Liver (tissue), 9 donors: ENCODE results near the gene RALGAPA2. TPM values are rescaled to one million over a fixed set of nuclear protein-coding genes. Genes with fewer than 3 reads are reported as not detected.

Source experiments
- DNase-seq: peaks from one replicate; pipeline ENCODE4 v3.0.0-alpha.2; 2017; ENCODE audit warnings: low spot score
- H3K27ac ChIP-seq, 2 donors: one replicate each; pipeline ENCODE4 v1.7.0; 2013; ENCODE audit warnings: inconsistent platforms in 2 of 2, low read length in 2 of 2, control low read depth in 1 of 2, low read depth in 1 of 2, mild to moderate bottlenecking in 1 of 2
- H3K27me3 ChIP-seq, 4 donors: one replicate each; pipeline versions ENCODE4 v1.6.1 to v1.7.0; 2013; ENCODE audit warnings: low read length in 3 of 4, inconsistent platforms in 1 of 4, mild to moderate bottlenecking in 1 of 4, moderate library complexity in 1 of 4; ENCODE audit not compliant: control insufficient read depth in 4 of 4, insufficient read depth in 4 of 4
- H3K36me3 ChIP-seq, 4 donors: one replicate each; pipeline versions ENCODE4 v1.6.1 to v1.7.0; 2013; ENCODE audit warnings: low read length in 3 of 4, mild to moderate bottlenecking in 3 of 4, low read depth in 1 of 4, moderate library complexity in 1 of 4; ENCODE audit not compliant: control insufficient read depth in 4 of 4, insufficient read depth in 3 of 4
- H3K4me1 ChIP-seq, 4 donors: one replicate each; pipeline versions ENCODE4 v1.6.1 to v1.7.0; 2013; ENCODE audit warnings: low read length in 3 of 4, mild to moderate bottlenecking in 3 of 4, moderate library complexity in 1 of 4; ENCODE audit not compliant: control insufficient read depth in 4 of 4, insufficient read depth in 4 of 4
- H3K4me3 ChIP-seq, 3 donors: one replicate each; pipeline versions ENCODE4 v1.6.1 to v1.7.0; 2013; ENCODE audit warnings: low read length in 3 of 3, control low read depth in 1 of 3, low read depth in 1 of 3, mild to moderate bottlenecking in 1 of 3
- H3K9ac ChIP-seq, 2 donors: one replicate each; pipeline ENCODE4 v1.7.0; 2013; ENCODE audit warnings: low read length in 2 of 2, mild to moderate bottlenecking in 2 of 2, moderate library complexity in 2 of 2, control low read depth in 1 of 2, low read depth in 1 of 2
- H3K9me3 ChIP-seq, 4 donors: one replicate each; pipeline versions ENCODE4 v1.6.1 to v1.7.0; 2013; ENCODE audit warnings: low read length in 3 of 4; ENCODE audit not compliant: control insufficient read depth in 4 of 4
- EGR1 ChIP-seq, 2 donors: IDR thresholded peaks; 2 replicates each; pipeline ENCODE4 v1.6.1; 2016 to 2018; ENCODE audit warnings: antibody characterized with exemption in 2 of 2, low read depth in 2 of 2
- FOXA1 ChIP-seq: IDR thresholded peaks from 2 replicates; pipeline ENCODE4 v1.6.1; 2016; ENCODE audit warnings: antibody characterized with exemption
- FOXA2 ChIP-seq: IDR thresholded peaks from 2 replicates; pipeline ENCODE4 v1.6.1; 2016; ENCODE audit warnings: antibody characterized with exemption
- HNF4G ChIP-seq: IDR thresholded peaks from 2 replicates; pipeline ENCODE4 v1.6.1; 2016; ENCODE audit warnings: antibody characterized with exemption
- JUND ChIP-seq, 2 donors: IDR thresholded peaks; 2 replicates each; pipeline ENCODE4 v1.6.1; 2016; ENCODE audit warnings: antibody characterized with exemption in 2 of 2
- NR2F2 ChIP-seq: IDR thresholded peaks from 2 replicates; pipeline ENCODE4 v1.6.1; 2016; ENCODE audit warnings: antibody characterized with exemption
- RAD21 ChIP-seq, 2 donors: IDR thresholded peaks; 2 replicates each; pipeline ENCODE4 v1.6.1; 2016; ENCODE audit warnings: antibody characterized with exemption in 2 of 2, mild to moderate bottlenecking in 2 of 2
- RXRA ChIP-seq, 2 donors: IDR thresholded peaks; 2 replicates each; pipeline ENCODE4 v1.6.1; 2017 to 2018; ENCODE audit warnings: antibody characterized with exemption in 2 of 2, mild to moderate bottlenecking in 1 of 2
- SP1 ChIP-seq: IDR thresholded peaks from 2 replicates; pipeline ENCODE4 v1.6.1; 2018; ENCODE audit warnings: antibody characterized with exemption, mild to moderate bottlenecking
- TAF1 ChIP-seq: conservative IDR thresholded peaks from 2 replicates; pipeline ENCODE4 v1.6.1; 2016; ENCODE audit warnings: antibody characterized with exemption, mild to moderate bottlenecking
- YY1 ChIP-seq: IDR thresholded peaks from 2 replicates; pipeline ENCODE4 v1.6.1; 2016; ENCODE audit warnings: antibody characterized with exemption, mild to moderate bottlenecking
- WGBS: extraction: QIAGEN DNeasy Blood & Tissue Kit; methylation state at CpG from one replicate; pipeline ENCODE4 v1.1.7; 2013; 5-methylcytosine and 5-hydroxymethylcytosine counted together
- polyA plus RNA-seq, 2 donors: library from polyadenylated mRNA; stranded (reverse) in 1 of 2; unstranded in 1 of 2; fragments of 200-250 nt in 1 of 2; fragments of >200 nt in 1 of 2; fragmentation: Nextera tagmentation in 1 of 2; extraction: Ambion mirVana in 1 of 2; gene quantifications; one replicate each; pipeline versions ENCODE4 v1.2.1 to v1.2.3, GENCODE V29; 2013 to 2015
- total RNA-seq, 2 donors: library from RNA; depleted of rRNA; stranded (reverse); fragments of >200 nt; gene quantifications; one replicate each; pipeline ENCODE4 v1.2.3, GENCODE V29; 2014
- TF ChIP-seq, protein P1 (sequence below): IDR thresholded peaks from 2 replicates; pipeline ENCODE4 v1.6.1; 2016; ENCODE audit warnings: antibody characterized with exemption
- TF ChIP-seq, protein P2 (sequence below): fragments of 150-350 bp; IDR thresholded peaks from 2 replicates; pipeline ENCODE4 v1.5.1; 2017; ENCODE audit warnings: improper control_type of control experiment, low read depth, low read length; ENCODE audit not compliant: missing input control
- TF ChIP-seq, protein P3 (sequence below): IDR thresholded peaks from 2 replicates; pipeline ENCODE4 v1.6.1; 2016; ENCODE audit warnings: antibody characterized with exemption
- donor health status: healthy.
- donor health status: healthy.
- donor health status: healthy.
- donor health status: healthy.
- donor health status: healthy.

RALGAPA2 gene
- total and polyA plus RNA-seq, 4 donors: 14.8 to 89.9 (median 25.1) TPM

DNA sequence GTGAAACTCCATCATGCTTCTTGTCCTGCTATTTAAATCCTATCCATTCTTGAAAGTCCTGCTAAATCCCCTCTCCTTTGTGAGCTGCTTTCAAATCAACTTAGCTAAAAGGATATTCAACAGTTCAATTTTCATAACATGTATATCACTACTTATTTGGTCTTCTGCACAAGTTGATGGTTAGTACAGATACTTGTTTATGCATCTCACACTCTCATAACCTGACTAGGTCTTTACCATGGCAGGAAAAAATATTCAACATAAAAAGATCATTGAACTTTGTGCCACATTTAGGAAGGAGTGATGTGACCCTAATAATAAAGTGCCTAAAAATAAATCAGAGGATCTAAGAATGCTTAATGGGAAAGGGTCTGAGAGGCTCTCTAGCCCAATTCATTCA is 148.2 kb downstream of the RALGAPA2 start:
- peaks cover 0 to 4% (median 3%) of the 10 kb centered on the region in 4 donors for H3K4me1 ChIP-seq
- H3K4me3 ChIP-seq: no peak overlapping the region
- H3K9me3 ChIP-seq: no peaks in the 10 kb centered on the region
- H3K27me3 ChIP-seq: no peaks in the 10 kb centered on the region
- TF ChIP-seq RXRA (IDR thresholded peaks at IDR 0.05) (no peak), FOXA2 (no peak), TAF1 (no peak)
- TF ChIP-seq, protein P1, sequence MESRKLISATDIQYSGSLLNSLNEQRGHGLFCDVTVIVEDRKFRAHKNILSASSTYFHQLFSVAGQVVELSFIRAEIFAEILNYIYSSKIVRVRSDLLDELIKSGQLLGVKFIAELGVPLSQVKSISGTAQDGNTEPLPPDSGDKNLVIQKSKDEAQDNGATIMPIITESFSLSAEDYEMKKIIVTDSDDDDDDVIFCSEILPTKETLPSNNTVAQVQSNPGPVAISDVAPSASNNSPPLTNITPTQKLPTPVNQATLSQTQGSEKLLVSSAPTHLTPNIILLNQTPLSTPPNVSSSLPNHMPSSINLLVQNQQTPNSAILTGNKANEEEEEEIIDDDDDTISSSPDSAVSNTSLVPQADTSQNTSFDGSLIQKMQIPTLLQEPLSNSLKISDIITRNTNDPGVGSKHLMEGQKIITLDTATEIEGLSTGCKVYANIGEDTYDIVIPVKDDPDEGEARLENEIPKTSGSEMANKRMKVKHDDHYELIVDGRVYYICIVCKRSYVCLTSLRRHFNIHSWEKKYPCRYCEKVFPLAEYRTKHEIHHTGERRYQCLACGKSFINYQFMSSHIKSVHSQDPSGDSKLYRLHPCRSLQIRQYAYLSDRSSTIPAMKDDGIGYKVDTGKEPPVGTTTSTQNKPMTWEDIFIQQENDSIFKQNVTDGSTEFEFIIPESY: no peak
- no peak overlapping the region for H3K27ac ChIP-seq
- peaks cover 2 to 29% (median 18%) of the 10 kb centered on the region in 4 donors for H3K36me3 ChIP-seq
- no peak for DNase-seq
- H3K9ac ChIP-seq: no peak overlapping the region

DNA sequence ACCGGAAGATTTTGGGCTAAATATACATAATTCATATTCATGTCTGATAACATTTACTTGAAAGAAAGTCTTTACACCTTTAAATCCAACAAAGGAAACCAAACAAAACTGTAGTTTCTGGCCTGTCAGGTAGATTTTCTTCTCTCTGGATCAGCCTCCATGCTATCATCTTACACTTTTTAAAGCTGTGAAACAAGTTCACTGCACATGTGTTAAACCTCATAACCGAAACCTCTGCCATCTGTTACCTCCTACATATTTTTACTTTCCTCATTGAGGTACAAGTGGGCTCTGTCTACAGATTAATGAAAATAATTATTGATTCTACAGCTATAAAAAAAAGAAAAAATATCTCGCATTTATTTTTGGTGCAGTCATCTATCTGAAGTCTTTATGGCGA is 149.9 kb downstream of the RALGAPA2 start:
- WGBS: 97% methylated on average over 4 of the region's 4 CpGs
- DNase-seq: no peak
- no peak for TF ChIP-seq EGR1 (IDR thresholded peaks at IDR 0.05; ENCODE audit: low read depth in 2 of 2)
- TF ChIP-seq, protein P2, sequence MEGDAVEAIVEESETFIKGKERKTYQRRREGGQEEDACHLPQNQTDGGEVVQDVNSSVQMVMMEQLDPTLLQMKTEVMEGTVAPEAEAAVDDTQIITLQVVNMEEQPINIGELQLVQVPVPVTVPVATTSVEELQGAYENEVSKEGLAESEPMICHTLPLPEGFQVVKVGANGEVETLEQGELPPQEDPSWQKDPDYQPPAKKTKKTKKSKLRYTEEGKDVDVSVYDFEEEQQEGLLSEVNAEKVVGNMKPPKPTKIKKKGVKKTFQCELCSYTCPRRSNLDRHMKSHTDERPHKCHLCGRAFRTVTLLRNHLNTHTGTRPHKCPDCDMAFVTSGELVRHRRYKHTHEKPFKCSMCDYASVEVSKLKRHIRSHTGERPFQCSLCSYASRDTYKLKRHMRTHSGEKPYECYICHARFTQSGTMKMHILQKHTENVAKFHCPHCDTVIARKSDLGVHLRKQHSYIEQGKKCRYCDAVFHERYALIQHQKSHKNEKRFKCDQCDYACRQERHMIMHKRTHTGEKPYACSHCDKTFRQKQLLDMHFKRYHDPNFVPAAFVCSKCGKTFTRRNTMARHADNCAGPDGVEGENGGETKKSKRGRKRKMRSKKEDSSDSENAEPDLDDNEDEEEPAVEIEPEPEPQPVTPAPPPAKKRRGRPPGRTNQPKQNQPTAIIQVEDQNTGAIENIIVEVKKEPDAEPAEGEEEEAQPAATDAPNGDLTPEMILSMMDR: no peak
- TF ChIP-seq, protein P3, sequence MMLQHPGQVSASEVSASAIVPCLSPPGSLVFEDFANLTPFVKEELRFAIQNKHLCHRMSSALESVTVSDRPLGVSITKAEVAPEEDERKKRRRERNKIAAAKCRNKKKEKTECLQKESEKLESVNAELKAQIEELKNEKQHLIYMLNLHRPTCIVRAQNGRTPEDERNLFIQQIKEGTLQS: no peak
- H3K36me3 ChIP-seq: peaks cover 3 to 29% (median 19%) of the 10 kb centered on the region in 4 donors
- H3K4me3 ChIP-seq: no peak overlapping the region
- H3K9ac ChIP-seq: no peak overlapping the region
- no peaks in the 10 kb centered on the region for H3K9me3 ChIP-seq
- peaks cover 0 to 4% (median 3%) of the 10 kb centered on the region in 4 donors for H3K4me1 ChIP-seq
- H3K27ac ChIP-seq: no peak overlapping the region
- H3K27me3 ChIP-seq: no peaks in the 10 kb centered on the region

DNA sequence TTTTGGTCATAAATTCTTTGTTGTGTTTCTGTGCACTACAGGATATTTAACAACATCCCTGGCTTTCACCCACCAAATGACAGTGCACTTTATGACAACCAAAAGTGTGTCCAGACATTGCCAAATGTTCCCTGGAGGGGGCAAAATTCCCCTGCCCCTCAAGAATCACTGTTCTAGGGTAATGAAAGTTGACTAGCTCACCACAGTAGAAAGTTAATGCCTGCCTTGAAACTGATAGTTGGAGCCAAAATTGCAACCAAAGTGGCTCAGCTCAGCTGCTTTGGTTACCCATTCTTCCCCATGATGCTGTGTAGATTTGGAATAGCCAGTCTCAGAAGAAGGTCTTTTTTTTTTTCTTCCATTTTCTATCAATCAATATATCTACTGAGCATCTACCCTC is 150.6 kb downstream of the RALGAPA2 start:
- TF ChIP-seq RAD21 (IDR thresholded peaks at IDR 0.05) (no peak), SP1 (no peak), HNF4G (no peak), FOXA2 (no peak), JUND (IDR thresholded peaks at IDR 0.05) (no peak), EGR1 (IDR thresholded peaks at IDR 0.05; ENCODE audit: low read depth in 2 of 2) (no peak), NR2F2 (no peak), YY1 (no peak), FOXA1 (no peak)
- TF ChIP-seq, protein P2: no peak
- TF ChIP-seq, protein P3: no peak
- no peak overlapping the region for H3K27ac ChIP-seq
- H3K36me3 ChIP-seq: peaks cover 2 to 29% (median 19%) of the 10 kb centered on the region in 4 donors
- no peaks in the 10 kb centered on the region for H3K9me3 ChIP-seq
- H3K4me1 ChIP-seq: peaks cover 0 to 4% (median 2%) of the 10 kb centered on the region in 4 donors
- no peak for DNase-seq
- no peak overlapping the region for H3K4me3 ChIP-seq
- H3K9ac ChIP-seq: no peak overlapping the region
- H3K27me3 ChIP-seq: no peaks in the 10 kb centered on the region
